Measurements from ENCODE around the gene RLF.

DNA sequence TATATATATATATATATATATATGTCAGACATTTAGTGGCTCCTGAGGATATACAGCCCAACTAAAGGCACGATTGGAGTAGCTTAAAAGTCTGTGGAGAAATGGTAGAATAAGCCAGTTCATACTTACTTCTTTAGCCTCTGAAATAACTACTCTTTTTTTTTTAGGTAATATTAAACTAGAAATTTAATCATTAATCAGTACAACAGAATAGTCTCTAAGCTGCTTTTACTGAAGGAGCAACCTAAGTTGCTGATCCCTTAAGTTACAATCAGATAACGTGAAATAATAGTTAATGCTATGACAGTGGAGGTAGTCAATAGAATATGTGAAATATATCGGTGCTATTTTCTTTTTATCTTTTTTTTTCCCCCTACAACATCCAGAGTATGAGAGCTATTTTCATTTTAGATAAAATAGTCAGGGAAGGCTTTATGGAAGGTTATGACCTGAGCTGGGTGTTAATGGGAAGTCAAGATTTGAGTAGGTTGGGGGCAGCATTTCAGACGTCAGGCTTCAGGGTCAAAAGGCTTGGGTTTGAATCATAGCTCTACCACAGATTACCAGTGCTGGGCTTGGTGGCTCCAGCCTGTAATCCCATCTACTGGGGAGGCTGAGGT, 112.5 kb downstream of the RLF start:
- no peak for TF ChIP-seq CTCF (IDR thresholded peaks at IDR 0.05 in 4 of 5, conservative IDR thresholded peaks at IDR 0.05 in 1 of 5)
- TF ChIP-seq POLR2A (IDR thresholded peaks at IDR 0.05) = no peak
